GM19238 (cell line): ENCODE measurements around the gene GLYATL3.

ENCODE experiments used
- DNase-seq: peaks from one replicate; pipeline ENCODE4 v3.0.0; 2011; ENCODE audit warnings: low spot score; ENCODE audit not compliant: insufficient read length

The GLYATL3 gene

DNA sequence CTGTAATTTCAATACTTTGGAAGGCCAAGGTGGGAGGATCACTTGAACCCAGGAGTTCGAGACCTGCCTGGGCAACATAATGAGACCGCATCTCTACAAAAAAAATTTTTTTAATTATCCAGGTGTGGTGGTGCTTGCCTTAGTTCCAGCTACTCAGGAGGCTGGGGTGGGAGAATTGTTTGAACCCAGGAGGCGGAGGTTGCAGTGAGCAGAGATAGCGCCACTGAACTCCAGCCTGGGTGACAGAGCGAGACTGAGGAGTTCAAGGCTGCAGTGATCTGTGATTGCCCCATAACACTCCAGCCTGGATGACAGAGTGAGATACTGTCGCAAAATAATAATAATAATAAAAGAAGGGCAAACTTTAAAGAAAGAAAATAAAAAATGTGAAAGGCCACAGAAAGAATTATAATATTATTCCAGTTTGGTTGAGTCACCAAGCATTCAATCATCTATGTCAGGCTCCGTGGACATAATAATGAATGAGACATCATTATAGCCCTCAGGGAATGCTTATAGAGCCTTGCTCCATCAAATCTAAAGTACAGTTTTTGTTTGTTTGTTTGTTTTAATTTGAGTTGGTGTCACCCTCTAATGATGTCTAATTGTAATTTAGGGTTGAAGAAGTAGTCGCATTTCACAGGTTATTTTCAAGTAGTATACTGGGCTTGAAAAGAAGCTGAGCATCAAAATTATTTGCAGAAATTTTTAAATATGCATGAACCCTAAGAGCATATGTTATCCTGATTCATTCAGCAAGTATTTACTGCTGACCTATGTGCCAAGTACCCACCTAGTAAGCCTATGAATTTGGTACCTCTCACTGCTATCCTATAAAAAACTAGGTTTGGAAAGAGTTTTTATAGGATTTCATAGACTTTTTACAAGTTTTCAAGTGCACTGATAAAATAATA, 15.1 kb downstream of the GLYATL3 start:
- no peak for DNase-seq

DNA sequence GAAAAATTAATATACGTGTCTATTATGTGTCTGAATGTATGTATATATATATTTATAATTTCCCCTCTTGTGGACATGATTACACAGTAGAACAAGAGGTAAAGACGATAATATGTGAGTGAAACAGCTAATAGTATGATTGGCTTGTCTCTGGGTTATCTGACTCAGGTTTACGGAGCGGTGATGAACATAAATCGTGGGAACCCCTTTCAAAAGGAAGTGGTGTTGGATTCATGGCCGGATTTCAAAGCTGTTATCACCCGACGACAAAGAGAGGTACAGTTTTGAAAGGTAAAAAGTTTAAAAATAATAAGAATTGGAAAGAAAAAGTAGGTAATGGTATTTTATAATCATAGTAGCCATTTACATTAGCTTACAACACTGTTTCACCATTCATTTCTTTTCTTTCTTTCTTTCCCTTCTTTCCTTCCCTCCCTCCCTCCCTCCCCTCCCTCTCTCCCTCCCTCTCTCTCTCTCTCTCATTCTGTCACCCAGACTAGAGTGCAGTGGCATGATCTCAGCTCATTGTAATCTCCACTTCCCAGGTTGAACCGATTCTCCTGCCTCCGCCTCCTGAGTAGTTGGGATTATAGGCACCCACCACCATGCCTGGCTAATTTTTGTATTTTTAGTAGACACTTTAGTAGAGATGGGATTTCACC, 15.9 kb downstream of the GLYATL3 start:
- DNase-seq = no peak

DNA sequence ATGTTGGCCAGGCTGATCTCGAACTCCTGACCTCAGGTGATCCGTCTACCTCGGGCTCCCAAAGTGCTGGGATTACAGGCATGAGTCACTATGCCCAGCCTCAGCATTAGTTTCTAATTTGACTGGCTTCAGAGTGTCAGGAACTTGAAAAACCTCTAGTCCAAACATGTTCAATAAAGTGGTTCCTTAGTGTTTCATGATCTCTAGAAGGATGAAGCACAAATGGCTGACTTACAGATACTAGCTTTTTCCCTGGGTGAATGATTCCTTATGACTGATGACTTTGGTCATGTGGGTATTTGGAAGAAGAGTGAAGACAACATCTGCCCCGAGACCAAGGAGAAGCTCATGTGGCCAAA, 16.4 kb downstream of the GLYATL3 start:
- no peak for DNase-seq

DNA sequence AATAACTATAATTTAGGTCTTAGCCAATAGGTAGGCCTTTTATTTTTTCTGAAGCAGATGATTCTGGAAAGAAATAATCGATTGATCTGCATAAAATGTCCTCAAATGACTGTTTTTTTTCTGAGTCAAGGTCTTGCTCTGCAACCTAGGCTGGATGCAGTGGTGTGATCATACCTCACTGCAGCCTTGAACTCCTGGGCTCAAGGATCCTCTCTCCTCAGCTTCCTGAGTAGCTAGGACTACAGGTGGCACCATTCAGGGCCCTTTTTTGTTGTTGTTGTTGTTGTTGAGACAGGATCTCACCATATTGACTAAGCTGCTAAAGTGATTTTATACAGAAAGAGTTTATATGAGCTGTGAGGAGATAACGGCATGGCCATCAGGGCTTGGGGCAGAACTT, 18.2 kb downstream of the GLYATL3 start:
- no peak for DNase-seq

DNA sequence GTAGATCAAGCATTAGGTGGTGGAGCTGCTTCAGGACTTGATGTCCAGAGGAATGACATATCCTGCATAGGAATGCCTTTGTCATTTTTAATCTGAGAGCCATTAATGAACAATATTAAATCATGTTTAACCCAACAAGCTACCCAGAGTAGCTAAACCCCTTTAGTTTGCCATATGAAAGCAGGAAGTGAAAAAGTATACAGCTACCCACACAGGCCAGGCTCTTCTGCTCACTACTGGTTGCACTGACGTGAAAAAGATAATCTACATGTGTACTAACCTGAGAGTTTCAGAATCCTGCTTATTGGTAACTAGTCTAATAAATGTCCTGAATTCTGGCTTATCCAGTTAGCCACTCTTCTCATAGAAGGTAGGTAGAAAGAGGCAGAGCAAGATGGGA, 19.9 kb downstream of the GLYATL3 start:
- no peak for DNase-seq

DNA sequence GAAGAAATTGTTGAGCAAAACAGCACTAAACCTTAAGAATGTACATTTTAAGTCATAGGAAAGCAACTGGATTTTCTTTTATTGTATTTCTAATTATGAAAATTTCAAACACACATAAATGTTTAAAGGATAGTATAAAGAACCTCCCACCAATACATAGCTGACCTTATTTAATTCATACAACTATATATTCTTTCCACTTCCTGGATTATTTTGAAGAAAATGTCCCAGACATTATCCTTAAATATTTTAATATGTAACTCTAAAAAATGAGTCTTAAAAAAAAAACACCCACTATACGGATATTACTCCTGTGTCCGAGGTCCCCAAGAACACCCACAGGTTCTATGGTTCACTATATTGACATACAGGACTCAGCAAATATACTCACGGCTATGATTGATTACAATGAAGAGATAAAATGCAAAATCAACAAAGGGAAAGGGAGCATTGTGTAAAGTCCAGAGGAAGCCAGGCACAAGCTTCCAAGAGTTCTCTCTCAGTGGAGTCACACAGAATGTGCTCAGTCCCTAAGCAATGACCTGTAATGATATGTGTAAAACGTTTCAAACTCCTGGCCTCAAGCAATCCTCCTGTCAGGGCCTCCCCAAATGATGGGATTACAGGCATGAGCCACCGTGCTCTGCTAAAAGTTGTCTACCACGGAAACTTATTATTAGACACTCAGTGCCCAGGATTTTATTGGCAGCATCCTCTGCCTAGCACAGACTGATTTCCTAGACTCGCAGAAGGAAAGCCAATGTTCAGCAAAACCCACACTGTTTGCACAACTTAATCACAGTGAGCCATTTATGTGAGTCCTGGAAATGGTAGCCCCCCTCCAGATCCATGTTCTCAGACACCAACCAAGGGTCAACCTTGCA, 23.2 kb downstream of the GLYATL3 start:
- no peak for DNase-seq

DNA sequence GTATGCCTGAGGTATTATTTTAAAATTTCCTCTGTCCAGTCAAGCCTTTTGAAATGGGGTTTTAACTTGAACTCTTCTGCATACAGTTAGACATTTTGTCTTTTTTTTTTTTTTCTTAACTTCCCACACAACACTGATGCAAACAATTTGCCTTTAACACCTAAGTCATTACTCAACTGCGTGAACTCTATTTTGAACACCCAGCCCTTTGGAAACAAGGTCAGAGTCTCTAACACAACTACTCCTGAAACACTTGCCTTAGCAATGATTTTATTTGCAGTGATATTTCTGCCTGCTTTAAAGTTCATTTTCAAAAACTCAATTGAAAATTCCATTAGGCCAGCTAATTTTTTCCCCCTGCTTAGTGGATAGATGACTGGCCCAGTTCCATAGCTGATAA, 24.2 kb downstream of the GLYATL3 start:
- no peak for DNase-seq

DNA sequence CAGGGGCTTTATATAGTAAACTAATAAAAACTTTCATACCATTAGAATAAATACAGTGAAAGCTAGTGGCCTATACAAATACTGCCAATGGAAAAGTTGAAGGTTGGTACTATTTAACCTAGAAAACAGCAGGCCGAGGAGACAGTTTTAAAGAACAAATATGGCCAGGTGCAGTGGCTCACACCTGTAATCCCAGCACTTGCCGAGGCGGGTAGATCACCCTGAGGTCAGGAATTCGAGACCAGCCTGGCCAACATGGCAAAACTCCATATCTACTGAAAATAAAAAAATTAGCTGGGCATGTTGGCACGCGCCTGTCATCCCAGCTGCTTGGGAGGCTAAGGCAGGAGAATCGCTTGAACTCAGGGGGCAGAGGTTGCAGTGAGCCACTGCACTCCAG, 24.8 kb downstream of the GLYATL3 start:
- DNase-seq = no peak

DNA sequence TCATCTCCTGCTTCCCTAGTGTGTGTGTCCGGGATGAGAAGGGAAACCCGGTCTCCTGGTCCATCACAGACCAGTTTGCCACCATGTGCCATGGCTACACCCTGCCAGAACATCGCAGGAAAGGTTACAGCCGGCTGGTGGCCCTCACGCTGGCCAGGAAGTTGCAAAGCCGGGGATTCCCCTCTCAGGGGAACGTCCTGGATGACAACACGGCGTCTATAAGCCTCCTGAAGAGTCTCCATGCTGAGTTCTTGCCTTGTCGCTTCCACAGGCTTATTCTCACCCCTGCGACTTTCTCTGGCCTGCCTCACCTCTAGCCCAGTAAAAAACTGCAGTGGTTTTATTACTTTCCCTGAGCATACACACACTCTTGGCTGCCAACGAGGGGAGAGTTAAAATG, 26.9 kb downstream of the GLYATL3 start:
- no peak for DNase-seq

DNA sequence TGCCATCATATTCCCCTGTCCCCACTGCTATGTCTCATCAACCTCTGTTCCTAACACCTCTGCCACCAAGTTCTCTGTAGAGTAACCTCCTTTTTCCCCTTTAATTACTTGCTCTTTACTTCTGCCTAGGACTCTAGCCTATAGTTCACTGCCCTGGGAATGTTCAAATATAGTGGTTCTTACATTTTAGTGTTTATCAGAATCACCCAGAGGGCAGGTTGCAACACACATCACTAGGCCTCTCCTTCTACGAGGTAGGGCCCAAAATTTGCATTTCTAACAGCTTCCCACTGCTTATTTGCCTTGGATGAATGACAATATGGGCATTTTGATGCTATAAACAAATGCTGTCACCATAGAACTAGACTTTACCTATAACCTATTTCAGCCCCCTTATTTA, 27.6 kb downstream of the GLYATL3 start:
- DNase-seq = no peak

DNA sequence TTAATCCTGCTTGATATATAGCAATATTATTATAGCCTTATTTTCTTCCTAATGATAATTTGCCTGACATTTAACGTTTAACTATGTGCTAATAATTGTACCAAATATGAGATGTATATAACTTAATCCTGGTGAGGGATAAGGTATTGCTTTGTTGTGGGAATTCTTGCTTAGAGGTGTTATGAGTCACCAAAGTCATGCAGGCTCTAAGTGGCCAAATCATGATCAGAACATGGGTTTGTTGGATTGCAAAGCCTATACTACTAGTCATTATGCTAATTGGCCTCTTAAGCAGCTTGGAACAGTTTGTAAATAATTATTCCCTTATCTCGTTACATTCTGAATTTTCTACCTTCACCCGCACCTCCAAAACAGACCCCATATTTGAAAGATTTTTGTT, 28.8 kb downstream of the GLYATL3 start:
- no peak for DNase-seq

DNA sequence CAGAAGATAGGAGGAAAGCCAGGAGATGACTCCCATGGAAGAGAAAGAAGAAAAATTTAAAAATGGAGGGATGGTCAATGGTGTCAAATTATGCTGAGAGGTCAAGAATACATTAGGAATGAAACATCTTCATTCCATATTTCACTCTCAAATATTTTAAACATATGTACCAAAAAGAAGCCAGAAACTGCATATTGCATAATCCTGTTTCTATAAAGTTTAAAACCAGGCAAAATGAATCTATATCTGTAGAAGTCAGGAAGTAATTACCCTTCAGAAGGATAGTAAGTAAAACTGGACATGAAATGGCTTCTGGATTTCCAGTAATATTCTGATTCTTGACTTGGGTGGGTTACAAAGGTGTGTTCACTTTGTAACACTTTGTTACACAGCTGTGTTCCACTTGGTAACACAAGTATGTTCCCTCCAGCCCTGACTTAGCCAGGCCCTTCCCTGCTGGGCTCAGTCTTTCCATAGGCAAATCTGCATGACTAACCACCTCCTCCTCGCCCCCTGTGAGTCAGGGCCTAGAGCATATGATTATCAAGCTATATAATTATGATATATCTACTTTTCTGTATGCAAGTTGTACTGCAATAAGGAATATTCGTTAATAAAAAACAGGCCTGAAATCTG, 30.5 kb downstream of the GLYATL3 start:
- no peak for DNase-seq

DNA sequence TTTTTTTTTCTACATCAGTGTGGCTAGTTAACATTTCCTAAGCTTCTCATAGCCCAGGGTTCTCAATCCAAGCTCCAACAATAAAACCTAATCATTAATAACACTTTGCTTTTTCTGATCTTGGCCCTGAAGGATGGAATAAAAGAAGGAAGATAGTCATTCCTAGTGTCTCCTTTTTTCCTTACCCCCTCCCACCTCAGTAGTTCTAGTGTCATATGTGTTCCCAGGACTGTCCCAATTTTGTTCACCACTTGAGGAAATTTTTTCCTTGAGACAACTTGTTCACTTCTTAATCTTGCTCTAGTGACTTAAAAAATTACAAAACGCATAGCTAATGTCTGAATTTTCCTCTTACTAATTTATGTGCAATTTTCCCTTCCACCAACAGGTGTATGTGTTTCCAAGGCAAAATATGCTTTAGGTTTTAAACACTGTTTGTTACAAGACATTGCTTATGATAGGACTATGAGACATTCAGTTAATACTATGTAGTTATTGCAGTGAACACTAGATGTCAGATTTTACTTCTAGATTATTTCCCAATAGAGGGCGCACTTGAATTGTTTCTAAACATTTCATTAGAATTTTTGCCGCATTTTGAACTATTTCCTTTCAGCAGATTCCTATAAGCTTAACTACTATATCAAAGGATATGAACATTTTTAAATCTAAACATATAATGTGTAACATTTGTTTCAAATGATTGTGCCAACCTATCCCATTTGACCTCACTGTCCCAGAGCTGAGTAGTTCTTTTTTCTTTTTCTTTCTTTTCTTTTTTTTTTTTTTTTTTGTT, 32.2 kb downstream of the GLYATL3 start:
- no peak for DNase-seq

DNA sequence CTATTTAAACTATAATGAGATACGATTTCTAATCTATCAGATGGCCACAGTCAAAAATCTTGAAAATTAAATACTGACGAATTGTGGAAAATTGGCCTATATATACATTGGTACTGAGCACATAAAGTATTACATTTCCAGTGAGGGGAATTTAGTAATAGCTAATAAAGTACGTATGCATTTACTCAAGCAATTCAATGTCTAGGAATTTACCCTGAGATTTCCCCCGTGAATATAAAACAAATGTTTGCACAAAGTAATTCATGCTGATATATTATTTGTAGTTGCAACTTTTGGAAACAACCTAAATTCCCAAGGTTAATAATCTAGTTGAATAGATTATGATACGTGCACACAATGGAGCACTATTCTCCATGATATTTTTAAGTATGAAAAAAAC, 36.1 kb downstream of the GLYATL3 start:
- DNase-seq = no peak

DNA sequence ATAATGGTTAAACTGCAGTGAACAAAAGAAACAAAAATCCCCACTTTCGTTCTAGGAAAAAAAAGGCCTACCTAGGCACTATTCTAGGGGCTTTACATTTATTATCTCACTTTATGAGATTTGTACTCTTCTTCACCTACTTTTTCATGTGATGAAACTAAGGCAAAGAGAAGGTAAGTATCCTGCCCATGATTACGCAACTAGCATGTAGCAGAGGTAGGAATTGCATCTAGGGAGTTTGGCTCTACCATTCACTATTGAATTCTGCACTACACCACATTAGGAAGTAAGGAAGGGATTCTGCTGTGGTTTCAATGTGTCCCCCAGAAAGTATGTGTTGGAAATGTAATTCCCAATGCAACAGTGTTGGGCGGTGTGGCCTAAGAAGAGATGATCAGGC, 39.4 kb downstream of the GLYATL3 start:
- no peak for DNase-seq

DNA sequence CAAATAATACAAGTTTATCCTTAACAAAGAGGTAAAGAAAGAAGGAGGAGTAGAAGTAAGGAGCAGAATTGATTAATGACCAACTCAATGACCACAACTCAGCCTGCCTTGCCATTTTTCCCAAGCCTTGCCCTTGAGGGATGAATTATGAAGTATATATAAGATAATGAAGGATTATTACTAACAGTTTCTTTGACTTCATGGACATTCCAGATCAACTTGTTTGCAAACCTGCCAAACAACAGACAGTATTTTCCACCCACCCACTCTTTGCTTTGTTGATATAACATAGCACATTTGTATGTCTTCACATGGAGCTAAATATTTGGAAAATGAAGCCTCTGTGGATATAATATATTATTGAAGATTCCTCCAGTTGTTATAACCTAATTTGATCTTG, 40.9 kb downstream of the GLYATL3 start:
- DNase-seq = no peak

DNA sequence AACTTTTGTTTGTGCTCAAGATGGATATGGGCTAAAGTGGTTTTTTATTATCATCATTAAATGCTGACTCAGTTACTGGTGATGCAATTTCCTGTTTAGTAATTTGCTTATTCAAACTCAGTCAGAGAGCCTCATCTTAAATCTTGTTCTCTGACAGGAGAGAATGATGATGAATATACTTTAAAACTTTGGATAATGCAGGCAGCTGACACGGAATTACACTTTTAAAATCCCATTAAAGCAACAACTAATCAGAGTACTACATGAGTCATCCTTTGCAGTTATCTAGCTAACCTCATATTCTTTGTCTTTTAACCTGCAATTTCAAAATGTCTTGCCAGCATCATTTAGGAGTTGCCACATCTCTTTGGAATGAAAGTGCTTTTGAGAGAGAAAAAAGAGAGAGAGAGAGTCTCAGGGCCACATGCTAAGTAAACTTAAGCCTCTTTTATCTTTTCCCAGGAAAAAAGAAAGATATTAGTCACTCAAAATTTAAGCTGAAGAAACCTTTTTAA, 41.5 kb downstream of the GLYATL3 start:
- no peak for DNase-seq

DNA sequence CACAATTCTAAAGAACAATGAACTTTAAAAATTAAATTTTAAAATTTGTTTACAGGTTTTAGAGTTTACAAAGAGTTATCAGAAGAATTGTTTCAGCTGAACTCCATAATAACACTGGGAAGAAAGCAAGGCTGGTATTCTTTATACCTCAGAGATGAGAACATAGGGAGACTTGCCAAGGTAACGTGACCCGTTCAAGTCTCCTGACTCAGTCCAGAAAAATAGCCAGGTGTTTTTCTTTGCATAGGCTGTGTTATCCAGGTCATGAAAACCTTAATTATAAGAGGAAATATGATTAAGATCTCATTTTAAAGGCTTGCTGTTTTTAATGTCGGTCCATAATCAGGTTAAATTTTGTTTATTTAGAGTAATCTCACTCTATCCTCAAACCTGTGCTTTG, 42.2 kb downstream of the GLYATL3 start:
- DNase-seq = no peak

DNA sequence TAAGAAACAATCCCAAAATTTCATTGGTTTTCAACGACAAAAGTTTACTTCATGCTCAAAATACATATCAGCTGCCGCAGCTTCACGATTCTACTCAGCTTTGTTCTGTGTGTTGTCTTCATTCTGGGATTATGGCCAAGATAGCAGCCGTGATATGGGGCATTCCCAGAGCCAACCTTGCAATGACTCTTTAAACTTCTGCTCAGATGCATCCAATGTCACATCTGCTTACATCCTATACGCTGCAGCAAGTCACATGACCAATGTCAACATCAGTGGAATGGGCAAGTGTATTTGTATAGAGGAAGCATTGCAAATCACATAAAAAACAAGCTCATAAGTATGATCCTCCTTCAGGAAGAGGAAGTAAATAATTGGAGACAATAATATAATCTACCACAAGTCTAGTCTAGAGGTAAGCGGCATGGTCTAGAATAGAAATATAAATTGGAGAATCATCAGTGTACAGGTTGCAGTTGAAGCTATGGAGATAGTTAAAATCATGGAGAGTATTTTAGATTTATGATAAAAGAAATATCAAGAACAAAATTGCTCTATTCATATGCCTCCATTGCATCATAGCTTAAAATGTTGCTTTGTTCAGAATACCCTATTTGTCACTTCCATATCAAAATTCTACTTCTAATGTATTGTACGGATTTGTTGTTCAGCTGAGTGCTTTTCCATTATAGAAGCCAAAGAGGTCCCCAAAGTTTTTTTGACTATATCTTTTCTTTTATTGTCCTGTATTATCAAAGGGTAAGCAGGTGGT, 43.5 kb downstream of the GLYATL3 start:
- no peak for DNase-seq

DNA sequence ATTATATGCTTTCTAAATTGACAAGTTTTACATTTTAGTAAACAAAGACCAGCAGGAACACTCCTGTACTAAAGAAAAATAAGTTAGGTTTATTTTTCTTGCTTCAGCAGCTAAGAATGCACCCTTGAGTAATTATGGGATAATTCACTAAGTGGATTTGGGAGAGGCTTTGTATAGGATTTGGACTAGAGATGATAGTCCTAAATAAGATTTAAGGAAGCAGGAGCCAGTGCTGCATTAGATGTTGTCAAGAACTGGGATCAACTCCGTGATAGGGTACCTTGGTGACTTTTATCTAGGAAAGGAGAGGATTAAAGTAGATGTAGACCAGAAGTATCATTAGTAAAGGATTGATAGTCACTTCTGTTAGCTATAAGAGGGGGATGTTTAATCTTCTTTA, 46.6 kb downstream of the GLYATL3 start:
- no peak for DNase-seq
